Nephron progenitor cell (in vitro differentiated cells): ENCODE results near the gene BAHCC1.

Source experiments
- DNase-seq: peaks from one replicate; pipeline ENCODE4 v3.0.0; 2021
- H3K27ac Mint-ChIP-seq: 2 replicates; pipeline ENCODE4 v1.8.0; 2021; ENCODE audit warnings: mild to moderate bottlenecking, moderate library complexity, mixed read lengths
- H3K27me3 Mint-ChIP-seq: 2 replicates; pipeline ENCODE4 v1.8.0; 2021; ENCODE audit warnings: mild to moderate bottlenecking, low read depth, mixed read lengths; ENCODE audit not compliant: poor library complexity
- H3K36me3 Mint-ChIP-seq: 2 replicates; pipeline ENCODE4 v1.8.0; 2021; ENCODE audit warnings: low read depth, mixed read lengths
- H3K4me1 Mint-ChIP-seq: 2 replicates; pipeline ENCODE4 v1.8.0; 2021; ENCODE audit warnings: mixed read lengths
- H3K4me3 Mint-ChIP-seq: 2 replicates; pipeline ENCODE4 v1.8.0; 2021; ENCODE audit warnings: mild to moderate bottlenecking, moderate library complexity, mixed read lengths
- H3K9me3 Mint-ChIP-seq: 2 replicates; pipeline ENCODE4 v1.8.0; 2021; ENCODE audit warnings: mild to moderate bottlenecking, moderate library complexity, mixed read lengths
- TF ChIP-seq, protein P1 (sequence below): fragments of 200-600 bp; sonication (generic); IDR thresholded peaks from 2 replicates; pipeline ENCODE4 v1.5.0; 2021; ENCODE audit warnings: antibody characterized with exemption

Gene BAHCC1

DNA sequence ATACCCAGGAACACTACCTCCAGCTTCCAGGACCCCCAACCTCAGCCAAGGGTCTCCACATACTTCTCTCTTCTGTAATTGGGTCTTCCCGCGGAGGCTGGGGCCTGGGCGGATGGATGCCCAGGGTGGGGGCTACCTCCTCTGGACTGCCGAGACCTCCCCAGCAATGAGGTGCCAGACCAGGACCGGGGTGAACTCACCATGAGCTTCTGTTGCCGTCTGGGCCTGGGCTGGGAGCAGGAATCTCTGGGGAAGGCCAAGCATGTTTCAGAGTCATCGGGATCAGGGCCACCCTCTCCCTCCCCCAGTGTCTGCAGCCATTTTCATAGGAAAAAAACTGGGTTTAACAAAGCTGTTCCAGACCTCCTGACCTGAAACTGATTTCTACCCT, 10.3 kb upstream of the BAHCC1 start:
- DNase-seq = no peak
- H3K4me1 Mint-ChIP-seq = peaks cover 57% of the 10 kb centered on the region
- TF ChIP-seq, protein P1, sequence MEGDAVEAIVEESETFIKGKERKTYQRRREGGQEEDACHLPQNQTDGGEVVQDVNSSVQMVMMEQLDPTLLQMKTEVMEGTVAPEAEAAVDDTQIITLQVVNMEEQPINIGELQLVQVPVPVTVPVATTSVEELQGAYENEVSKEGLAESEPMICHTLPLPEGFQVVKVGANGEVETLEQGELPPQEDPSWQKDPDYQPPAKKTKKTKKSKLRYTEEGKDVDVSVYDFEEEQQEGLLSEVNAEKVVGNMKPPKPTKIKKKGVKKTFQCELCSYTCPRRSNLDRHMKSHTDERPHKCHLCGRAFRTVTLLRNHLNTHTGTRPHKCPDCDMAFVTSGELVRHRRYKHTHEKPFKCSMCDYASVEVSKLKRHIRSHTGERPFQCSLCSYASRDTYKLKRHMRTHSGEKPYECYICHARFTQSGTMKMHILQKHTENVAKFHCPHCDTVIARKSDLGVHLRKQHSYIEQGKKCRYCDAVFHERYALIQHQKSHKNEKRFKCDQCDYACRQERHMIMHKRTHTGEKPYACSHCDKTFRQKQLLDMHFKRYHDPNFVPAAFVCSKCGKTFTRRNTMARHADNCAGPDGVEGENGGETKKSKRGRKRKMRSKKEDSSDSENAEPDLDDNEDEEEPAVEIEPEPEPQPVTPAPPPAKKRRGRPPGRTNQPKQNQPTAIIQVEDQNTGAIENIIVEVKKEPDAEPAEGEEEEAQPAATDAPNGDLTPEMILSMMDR = no peak
- no peaks in the 10 kb centered on the region for H3K27me3 Mint-ChIP-seq
- H3K36me3 Mint-ChIP-seq = peaks cover 5% of the 10 kb centered on the region
- no peak overlapping the region for H3K27ac Mint-ChIP-seq
- H3K4me3 Mint-ChIP-seq = peak overlapping the region; percentile 69
- H3K9me3 Mint-ChIP-seq = no peaks in the 10 kb centered on the region

DNA sequence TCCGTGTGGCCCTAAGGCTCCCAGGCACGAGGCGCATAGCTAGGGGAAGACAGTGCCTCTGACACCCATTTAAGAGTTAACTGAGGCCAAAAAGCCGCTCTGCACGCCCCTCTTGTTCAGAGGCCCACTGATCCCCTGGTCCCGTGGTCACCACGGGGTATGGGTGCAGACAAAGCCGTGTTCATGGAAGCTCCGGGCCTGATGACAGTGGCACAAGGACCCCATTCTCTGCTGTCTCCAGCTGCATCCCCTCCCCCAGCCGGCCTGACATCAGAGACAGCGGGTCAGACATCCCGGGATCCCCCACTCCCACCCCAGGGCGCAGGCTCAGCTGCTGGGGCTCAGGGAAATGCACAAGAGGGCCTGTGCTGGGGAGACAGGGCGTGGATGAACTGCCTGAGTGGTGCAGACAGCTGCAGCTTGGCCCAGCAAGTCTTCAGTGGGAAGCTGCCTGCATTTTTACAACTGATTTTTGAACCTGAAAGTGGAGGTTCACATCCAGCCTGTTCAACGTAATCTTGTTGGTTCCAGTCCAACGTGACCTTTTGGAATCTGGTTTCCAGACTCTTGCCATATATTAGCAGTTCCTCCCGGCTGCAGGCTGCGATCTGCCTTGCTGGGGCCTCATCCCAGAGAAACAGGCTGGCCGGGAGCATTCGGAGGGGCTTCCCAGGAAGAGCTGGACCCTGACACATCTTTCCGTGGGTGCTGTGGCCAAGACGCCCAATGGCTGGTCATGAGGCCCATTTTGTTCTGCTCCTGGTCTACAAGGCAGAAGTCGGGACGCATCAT, 9.7 kb upstream of the BAHCC1 start:
- peak overlapping the region; percentile 69 for H3K4me3 Mint-ChIP-seq
- no peaks in the 10 kb centered on the region for H3K9me3 Mint-ChIP-seq
- H3K27ac Mint-ChIP-seq = peak overlapping the region; percentile 92

GRCh38 chr17:81386141-81386645, 9.1 kb upstream of the BAHCC1 start:
- H3K4me3 Mint-ChIP-seq = peak overlapping the region; percentile 69
- DNase-seq = no peak
- TF ChIP-seq, protein P1 = no peak
- H3K9me3 Mint-ChIP-seq = no peaks in the 10 kb centered on the region
- peaks cover 60% of the 10 kb centered on the region for H3K4me1 Mint-ChIP-seq
- peaks cover 5% of the 10 kb centered on the region for H3K36me3 Mint-ChIP-seq
- H3K27ac Mint-ChIP-seq = peak overlapping the region; percentile 92
- H3K27me3 Mint-ChIP-seq = no peaks in the 10 kb centered on the region

More for the DNA sequence above, 9.7 kb upstream of the BAHCC1 start:
- H3K27me3 Mint-ChIP-seq = no peaks in the 10 kb centered on the region
- H3K4me1 Mint-ChIP-seq = peaks cover 60% of the 10 kb centered on the region
- H3K36me3 Mint-ChIP-seq = peaks cover 5% of the 10 kb centered on the region
- TF ChIP-seq, protein P1 = no peak
- no peak for DNase-seq

DNA sequence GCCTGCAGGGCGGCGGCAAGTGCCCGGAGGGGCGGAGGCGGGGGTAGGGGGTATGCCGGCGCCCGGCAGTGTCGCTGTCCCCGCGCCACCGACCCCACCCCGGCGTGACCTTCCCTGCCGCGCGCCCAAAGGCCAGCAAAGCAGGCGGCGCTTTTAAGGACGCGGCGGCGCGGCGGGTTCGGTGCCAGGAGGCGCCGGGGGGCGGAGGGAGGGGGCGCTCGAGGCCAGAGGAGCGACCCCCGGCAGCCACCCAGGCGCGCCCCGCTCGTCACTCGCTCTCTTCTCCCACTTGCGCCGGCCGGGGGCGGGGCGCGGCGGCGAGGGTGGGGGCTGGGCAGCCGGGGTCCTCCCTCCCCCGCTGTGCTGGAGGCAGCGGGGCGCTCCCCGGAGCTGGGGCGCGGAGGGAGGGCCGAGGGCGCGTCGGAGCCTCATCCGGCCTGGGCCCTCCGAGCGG, 8.6 kb upstream of the BAHCC1 start:
- Mint-ChIP-seq H3K27me3 (peaks cover 2% of the 10 kb centered on the region), H3K36me3 (peaks cover 5% of the 10 kb centered on the region), H3K4me3 (peak overlapping the region; percentile 69), H3K27ac (peak overlapping the region; percentile 92), H3K4me1 (peaks cover 60% of the 10 kb centered on the region), H3K9me3 (no peaks in the 10 kb centered on the region)
- TF ChIP-seq, protein P1 = no peak
- peak; percentile 79 for DNase-seq

- Mint-ChIP-seq H3K9me3 (no peaks in the 10 kb centered on the region), H3K4me1 (peaks cover 67% of the 10 kb centered on the region), H3K27me3 (peaks cover 5% of the 10 kb centered on the region), H3K36me3 (peaks cover 5% of the 10 kb centered on the region), H3K4me3 (peak overlapping the region; percentile 74), H3K27ac (peak overlapping the region; percentile 99)
- TF ChIP-seq, protein P1 = no peak
- peak; percentile 86 for DNase-seq
Measured at GRCh38 chr17:81387100-81388090, 7.9 kb upstream of the BAHCC1 start.
